Middle frontal gyrus (tissue), 1 donor: ENCODE results near the gene PTBP2.

Experiments used
- DNase-seq: peaks from one replicate; pipeline ENCODE4 v3.0.0-alpha.2; 2015; ENCODE audit warnings: low spot score; ENCODE audit errors: extremely low spot score

PTBP2 gene

GRCh38 chr1:96721416-96722160, at the start of gene PTBP2:
Gene PTBP2, plus strand, starts transcription at chr1:96721784. Its CDS starts 81 bp downstream, at chr1:96721865.
- peak; percentile 77 for DNase-seq

- DNase-seq = no peak
Observed at GRCh38 chr1:96674915-96675314, 46.7 kb upstream of the PTBP2 start.

- DNase-seq = no peak
Observed at GRCh38 chr1:96682056-96682455, 39.5 kb upstream of the PTBP2 start.

- no peak for DNase-seq
Observed at GRCh38 chr1:96683931-96684330, 37.7 kb upstream of the PTBP2 start.

GRCh38 chr1:96684744-96685143, 36.8 kb upstream of the PTBP2 start:
- DNase-seq = no peak

- DNase-seq = no peak
Observed at GRCh38 chr1:96688767-96689166, 32.8 kb upstream of the PTBP2 start.

- no peak for DNase-seq
Observed at GRCh38 chr1:96695954-96696353, 25.6 kb upstream of the PTBP2 start.

- no peak for DNase-seq
Observed at GRCh38 chr1:96698342-96698983, 23.1 kb upstream of the PTBP2 start.

GRCh38 chr1:96703186-96703585, 18.4 kb upstream of the PTBP2 start:
- DNase-seq = no peak

GRCh38 chr1:96707023-96707422, 14.6 kb upstream of the PTBP2 start:
- DNase-seq = no peak

- DNase-seq = no peak
Observed at GRCh38 chr1:96708482-96708881, 13.1 kb upstream of the PTBP2 start.

- no peak for DNase-seq
Observed at GRCh38 chr1:96710708-96711477, 10.7 kb upstream of the PTBP2 start.

GRCh38 chr1:96713649-96714048, 7.9 kb upstream of the PTBP2 start:
- DNase-seq = no peak

GRCh38 chr1:96714881-96715280, 6.7 kb upstream of the PTBP2 start:
- no peak for DNase-seq

GRCh38 chr1:96715482-96715881, 6.1 kb upstream of the PTBP2 start:
- no peak for DNase-seq

GRCh38 chr1:96721053-96721415, 550 bp upstream of the PTBP2 start:
- DNase-seq = no peak

GRCh38 chr1:96722161-96722922, 758 bp downstream of the PTBP2 start:
- peak; percentile 55 for DNase-seq

- DNase-seq = no peak
Observed at GRCh38 chr1:96722958-96723357, 1.4 kb downstream of the PTBP2 start.

- no peak for DNase-seq
Observed at GRCh38 chr1:96723377-96723776, 1.8 kb downstream of the PTBP2 start.

- DNase-seq = no peak
Observed at GRCh38 chr1:96723936-96724335, 2.4 kb downstream of the PTBP2 start.

GRCh38 chr1:96727860-96728259, 6.3 kb downstream of the PTBP2 start:
- DNase-seq = no peak
